Chondrocyte (in vitro differentiated cells): ENCODE measurements around the gene MAP2K7. TPM values are rescaled to one million over a fixed set of nuclear protein-coding genes. Genes with fewer than 3 reads are reported as not detected.

Experiments
- DNase-seq: peaks from one replicate; pipeline ENCODE4 v3.0.0; 2021; ENCODE audit warnings: mixed read lengths, low spot score
- H3K27ac Mint-ChIP-seq: one replicate; pipeline ENCODE4 v1.8.0; 2021; ENCODE audit warnings: mild to moderate bottlenecking, moderate library complexity, mixed read lengths; ENCODE audit not compliant: unreplicated experiment
- H3K27me3 Mint-ChIP-seq: 2 replicates; pipeline ENCODE4 v1.8.0; 2021; ENCODE audit warnings: low read depth, mixed read lengths
- H3K36me3 Mint-ChIP-seq: 2 replicates; pipeline ENCODE4 v1.8.0; 2021; ENCODE audit warnings: low read depth, mixed read lengths
- H3K4me1 Mint-ChIP-seq: 2 replicates; pipeline ENCODE4 v1.8.0; 2021; ENCODE audit warnings: low read depth, mild to moderate bottlenecking, mixed read lengths
- H3K4me3 Mint-ChIP-seq: one replicate; pipeline ENCODE4 v1.8.0; 2021; ENCODE audit warnings: mild to moderate bottlenecking, moderate library complexity, mixed read lengths; ENCODE audit not compliant: unreplicated experiment
- H3K9me3 Mint-ChIP-seq: 2 replicates; pipeline ENCODE4 v1.8.0; 2021; ENCODE audit warnings: low read depth, mixed read lengths
- total RNA-seq: library from RNA; stranded (reverse); gene quantifications from 3 replicates; pipeline ENCODE4 v1.2.1, GENCODE V29; 2021
- TF ChIP-seq, protein P1 (sequence below): fragments of 200-600 bp; sonication (generic); IDR thresholded peaks from 2 replicates; pipeline ENCODE4 v1.5.0; 2021; ENCODE audit warnings: antibody characterized with exemption, mild to moderate bottlenecking, moderate library complexity

The MAP2K7 gene
- total RNA-seq, 1 donor from 2014 or later, result 24.4 TPM

DNA sequence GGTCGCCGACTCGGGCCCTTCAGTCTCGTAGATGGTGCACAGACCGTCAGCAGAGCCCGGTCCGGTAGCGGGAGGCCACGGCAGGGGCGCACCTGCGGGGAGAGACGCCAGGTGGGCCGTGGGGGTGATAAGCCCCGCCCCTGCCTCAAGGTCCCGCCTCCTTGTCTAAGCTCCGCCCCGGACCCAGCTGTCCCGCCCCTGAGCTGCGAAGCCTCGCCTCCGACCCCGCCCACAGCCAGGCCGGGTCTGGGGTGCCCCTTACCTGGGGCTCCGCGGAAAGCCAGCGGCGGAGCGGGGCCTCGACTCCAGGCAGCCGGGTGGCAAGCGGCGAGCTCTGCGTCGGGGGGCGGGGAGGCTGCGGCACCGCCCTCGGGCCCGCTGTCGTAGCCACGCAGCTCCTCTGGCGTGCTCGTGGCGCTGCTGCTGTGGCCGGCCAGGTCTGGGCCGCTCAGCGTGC is 34.2 kb upstream of the MAP2K7 start:
- H3K27me3 Mint-ChIP-seq, result peaks cover 17% of the 10 kb centered on the region
- H3K9me3 Mint-ChIP-seq, result no peaks in the 10 kb centered on the region
- peak; percentile 94 for DNase-seq
- H3K27ac Mint-ChIP-seq, result no peak overlapping the region
- H3K4me1 Mint-ChIP-seq, result peaks cover 29% of the 10 kb centered on the region
- H3K36me3 Mint-ChIP-seq, result no peaks in the 10 kb centered on the region
- TF ChIP-seq, protein P1, sequence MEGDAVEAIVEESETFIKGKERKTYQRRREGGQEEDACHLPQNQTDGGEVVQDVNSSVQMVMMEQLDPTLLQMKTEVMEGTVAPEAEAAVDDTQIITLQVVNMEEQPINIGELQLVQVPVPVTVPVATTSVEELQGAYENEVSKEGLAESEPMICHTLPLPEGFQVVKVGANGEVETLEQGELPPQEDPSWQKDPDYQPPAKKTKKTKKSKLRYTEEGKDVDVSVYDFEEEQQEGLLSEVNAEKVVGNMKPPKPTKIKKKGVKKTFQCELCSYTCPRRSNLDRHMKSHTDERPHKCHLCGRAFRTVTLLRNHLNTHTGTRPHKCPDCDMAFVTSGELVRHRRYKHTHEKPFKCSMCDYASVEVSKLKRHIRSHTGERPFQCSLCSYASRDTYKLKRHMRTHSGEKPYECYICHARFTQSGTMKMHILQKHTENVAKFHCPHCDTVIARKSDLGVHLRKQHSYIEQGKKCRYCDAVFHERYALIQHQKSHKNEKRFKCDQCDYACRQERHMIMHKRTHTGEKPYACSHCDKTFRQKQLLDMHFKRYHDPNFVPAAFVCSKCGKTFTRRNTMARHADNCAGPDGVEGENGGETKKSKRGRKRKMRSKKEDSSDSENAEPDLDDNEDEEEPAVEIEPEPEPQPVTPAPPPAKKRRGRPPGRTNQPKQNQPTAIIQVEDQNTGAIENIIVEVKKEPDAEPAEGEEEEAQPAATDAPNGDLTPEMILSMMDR, result peak; percentile 70
- peak overlapping the region; percentile 58 for H3K4me3 Mint-ChIP-seq

GRCh38 chr19:7869910-7870511 is 33.7 kb upstream of the MAP2K7 start:
- Mint-ChIP-seq H3K27ac (peak overlapping the region; percentile 45), H3K27me3 (peaks cover 17% of the 10 kb centered on the region), H3K4me1 (peaks cover 29% of the 10 kb centered on the region), H3K36me3 (no peaks in the 10 kb centered on the region), H3K9me3 (no peaks in the 10 kb centered on the region), H3K4me3 (peak overlapping the region; percentile 57)
- no peak for DNase-seq
- TF ChIP-seq, protein P1, result no peak

- peaks cover 29% of the 10 kb centered on the region for H3K4me1 Mint-ChIP-seq
- DNase-seq, result no peak
- H3K27ac Mint-ChIP-seq, result peak overlapping the region; percentile 95
- H3K36me3 Mint-ChIP-seq, result no peaks in the 10 kb centered on the region
- TF ChIP-seq, protein P1, result no peak
- no peak overlapping the region for H3K4me3 Mint-ChIP-seq
- H3K27me3 Mint-ChIP-seq, result peaks cover 15% of the 10 kb centered on the region
- H3K9me3 Mint-ChIP-seq, result no peaks in the 10 kb centered on the region
These were observed 32.9 kb upstream of the MAP2K7 start for GRCh38 chr19:7870571-7871436.

DNA sequence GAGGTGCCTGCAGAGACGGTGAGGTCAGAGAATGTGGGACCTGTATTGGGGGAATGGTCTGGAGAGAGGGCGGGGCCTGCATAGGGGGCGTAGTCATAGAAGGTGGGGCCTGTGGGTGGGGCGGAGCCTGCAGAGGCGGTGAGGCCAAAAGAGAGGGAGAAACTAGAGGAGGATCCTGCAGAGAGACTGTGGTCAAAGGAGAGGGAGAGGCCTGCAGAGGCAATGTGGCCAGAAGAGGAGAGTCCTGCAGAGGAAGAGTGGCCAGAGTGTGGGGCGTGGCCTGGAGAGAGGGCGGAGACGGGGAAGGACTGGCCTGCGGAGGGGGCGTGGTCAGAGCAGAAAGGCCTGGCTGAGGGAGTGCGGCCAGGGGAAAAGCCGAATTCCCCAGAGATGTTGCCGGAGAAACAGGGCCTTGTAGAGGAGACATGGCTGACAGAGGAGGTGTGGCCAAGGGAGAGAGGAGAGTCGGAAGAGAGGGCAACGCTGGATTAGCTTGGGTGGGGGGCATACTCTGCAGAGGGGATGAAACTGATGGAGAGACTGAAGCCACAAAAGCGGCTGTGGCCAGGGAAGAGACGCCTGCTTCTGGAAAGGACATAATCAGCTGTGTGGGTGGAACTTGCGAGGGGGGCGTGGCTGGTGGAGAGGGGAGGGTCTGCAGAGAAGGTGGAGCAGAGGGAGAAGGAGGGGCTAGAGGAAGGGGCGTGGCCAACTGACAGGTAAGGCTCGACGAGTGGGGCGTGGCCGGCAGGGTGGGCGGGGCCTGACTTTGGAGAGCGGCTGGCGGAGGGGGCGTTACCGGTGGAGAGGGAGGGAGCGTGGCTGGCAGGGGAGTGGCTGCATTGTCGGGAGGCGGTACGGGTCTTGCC is 32.0 kb upstream of the MAP2K7 start:
- Mint-ChIP-seq H3K36me3 (no peaks in the 10 kb centered on the region), H3K27ac (peak overlapping the region; percentile 95), H3K4me3 (peak overlapping the region; percentile 79), H3K27me3 (peaks cover 15% of the 10 kb centered on the region), H3K9me3 (no peaks in the 10 kb centered on the region), H3K4me1 (peaks cover 29% of the 10 kb centered on the region)
- DNase-seq, result peak; percentile 96
- TF ChIP-seq, protein P1, result no peak
